Breast epithelium (tissue), 3 donors: ENCODE measurements around the gene AEBP1.

Experiments
- POLR2AphosphoS5 ChIP-seq, 3 donors: sonication (generic); formaldehyde crosslinking; IDR thresholded peaks; one replicate each; pipeline ENCODE4 v1.6.1; 2017; ENCODE audit warnings: antibody characterized with exemption in 3 of 3
- TF ChIP-seq, protein P1 (sequence below), 3 donors: fragments of 450-650 bp; IDR thresholded peaks; one replicate each; pipeline ENCODE4 v1.5.1; 2016 to 2017; ENCODE audit warnings: antibody characterized with exemption in 3 of 3, mild to moderate bottlenecking in 3 of 3, moderate library complexity in 3 of 3

DNA sequence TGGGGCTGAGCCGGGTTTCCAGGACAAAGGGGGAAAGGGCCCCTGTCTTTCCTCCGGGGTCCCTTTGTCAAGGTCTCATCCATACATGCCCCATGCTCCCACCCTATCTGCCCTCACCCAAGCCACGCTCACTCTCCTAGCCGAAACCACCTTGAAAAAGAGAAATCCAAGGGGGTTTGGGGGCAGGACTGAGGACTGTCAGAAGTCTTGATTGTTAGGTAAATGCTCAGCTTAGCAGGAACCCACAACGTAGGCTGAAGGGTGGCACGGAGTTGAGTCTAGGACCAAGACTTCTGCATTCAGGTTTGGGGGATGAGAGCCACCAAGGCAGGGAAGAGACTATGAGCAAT lies 38.1 kb upstream of the AEBP1 start:
- TF ChIP-seq, protein P1, sequence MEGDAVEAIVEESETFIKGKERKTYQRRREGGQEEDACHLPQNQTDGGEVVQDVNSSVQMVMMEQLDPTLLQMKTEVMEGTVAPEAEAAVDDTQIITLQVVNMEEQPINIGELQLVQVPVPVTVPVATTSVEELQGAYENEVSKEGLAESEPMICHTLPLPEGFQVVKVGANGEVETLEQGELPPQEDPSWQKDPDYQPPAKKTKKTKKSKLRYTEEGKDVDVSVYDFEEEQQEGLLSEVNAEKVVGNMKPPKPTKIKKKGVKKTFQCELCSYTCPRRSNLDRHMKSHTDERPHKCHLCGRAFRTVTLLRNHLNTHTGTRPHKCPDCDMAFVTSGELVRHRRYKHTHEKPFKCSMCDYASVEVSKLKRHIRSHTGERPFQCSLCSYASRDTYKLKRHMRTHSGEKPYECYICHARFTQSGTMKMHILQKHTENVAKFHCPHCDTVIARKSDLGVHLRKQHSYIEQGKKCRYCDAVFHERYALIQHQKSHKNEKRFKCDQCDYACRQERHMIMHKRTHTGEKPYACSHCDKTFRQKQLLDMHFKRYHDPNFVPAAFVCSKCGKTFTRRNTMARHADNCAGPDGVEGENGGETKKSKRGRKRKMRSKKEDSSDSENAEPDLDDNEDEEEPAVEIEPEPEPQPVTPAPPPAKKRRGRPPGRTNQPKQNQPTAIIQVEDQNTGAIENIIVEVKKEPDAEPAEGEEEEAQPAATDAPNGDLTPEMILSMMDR (IDR thresholded peaks at IDR 0.05), result no peak
- TF ChIP-seq POLR2AphosphoS5 (IDR thresholded peaks at IDR 0.05), result no peak
